Lower leg skin (tissue), 3 donors: ENCODE data around the gene ZBTB40.

Source experiments
- CTCF ChIP-seq, 3 donors: fragments of 450-650 bp; IDR thresholded peaks; one replicate each; pipeline ENCODE4 v1.5.1; 2016; ENCODE audit warnings: antibody characterized with exemption in 3 of 3, mild to moderate bottlenecking in 3 of 3, moderate library complexity in 2 of 3
- POLR2A ChIP-seq, 2 donors: fragments of 450-650 bp; IDR thresholded peaks; one replicate each; pipeline ENCODE4 v1.6.1; 2016 to 2017; ENCODE audit warnings: antibody characterized with exemption in 2 of 2, mild to moderate bottlenecking in 1 of 2, moderate library complexity in 1 of 2

- TF ChIP-seq POLR2A (IDR thresholded peaks at IDR 0.05): no peak
- TF ChIP-seq CTCF (IDR thresholded peaks at IDR 0.05): no peak
Observed at GRCh38 chr1:22547186-22547817, 95.7 kb downstream of the ZBTB40 start.
